Spleen (tissue), 7 donors: ENCODE results near the gene DNAJC4.
A peak's percentile ranks its signal among the peaks of the same experiment; 100 is the strongest.

ENCODE experiments used
- CTCF ChIP-seq, 11 experiments: fragments of 200-600 bp in 7 of 11; fragments of 450-650 bp in 4 of 11; sonication (generic) in 4 of 11; IDR thresholded peaks in 8 of 11; conservative IDR thresholded peaks in 3 of 11; 1 replicate in 7 of 11; 2 replicates in 4 of 11; pipeline versions ENCODE4 v1.4.0 to v1.8.0; 2016 to 2021; ENCODE audit warnings: antibody characterized with exemption in 11 of 11, inconsistent platforms in 4 of 11, mild to moderate bottlenecking in 1 of 11
- POLR2A ChIP-seq, 3 donors: fragments of 450-650 bp; IDR thresholded peaks; one replicate each; pipeline ENCODE4 v1.5.1; 2017; ENCODE audit warnings: antibody characterized with exemption in 3 of 3, mild to moderate bottlenecking in 1 of 3
- POLR2AphosphoS5 ChIP-seq, 3 donors: sonication (generic); formaldehyde crosslinking; IDR thresholded peaks; one replicate each; pipeline ENCODE4 v1.5.1; 2017; ENCODE audit warnings: antibody characterized with exemption in 3 of 3
- donor health status: DM: no; HTN: no; CAD: no; lungs with moderate emphysema.
- donor health status: DM: no; HTN: no; CAD: no.
- donor health status: DM: no; HTN: no; CAD: no.

- no peak for TF ChIP-seq POLR2A (IDR thresholded peaks at IDR 0.05)
- no peak for TF ChIP-seq CTCF (IDR thresholded peaks at IDR 0.05 in 8 of 11, conservative IDR thresholded peaks at IDR 0.05 in 3 of 11)
- peak; percentile 81 to 86 (median 81) for TF ChIP-seq POLR2AphosphoS5 (IDR thresholded peaks at IDR 0.05)
Measured at GRCh38 chr11:64233913-64234586, 3.7 kb downstream of the DNAJC4 start, which contains the start of gene VEGFB.
